ENCODE results near the gene MMEL1. TPM values are rescaled to one million over a fixed set of nuclear protein-coding genes. Genes with fewer than 3 reads are reported as not detected.

MMEL1 gene
- polyA plus RNA-seq, 1 donor from 2014 or later, result 5.2 TPM

DNA sequence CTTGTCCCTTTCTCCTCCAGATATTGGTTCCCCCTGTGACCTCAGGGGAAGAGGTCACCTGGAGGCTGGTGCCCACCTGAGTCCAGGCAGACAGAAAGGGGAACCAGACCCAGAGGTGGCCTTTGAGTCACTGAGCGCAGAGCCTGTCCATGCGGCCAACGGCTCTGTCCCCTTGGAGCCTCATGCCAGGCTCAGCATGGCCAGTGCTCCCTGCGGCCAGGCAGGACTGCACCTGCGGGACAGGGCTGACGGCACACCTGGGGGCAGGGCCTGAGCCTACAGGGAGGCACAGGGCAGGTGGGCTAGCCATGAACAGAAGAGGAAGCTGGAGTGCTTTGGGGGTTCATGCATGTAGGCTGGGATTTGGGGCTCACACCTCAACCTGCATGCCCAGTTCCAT lies 74.0 kb downstream of the MMEL1 start:
- Histone ChIP-seq H3K4me2 (ENCODE audit: low read length) (no peak overlapping the region), H3K27ac (ENCODE audit: low read length) (no peak overlapping the region), H3F3A (ENCODE audit: insufficient read depth, low read length, poor library complexity, severe bottlenecking) (no peaks in the 10 kb centered on the region), H3K79me2 (replicated peaks; ENCODE audit: insufficient read depth, low read length) (no peaks in the 10 kb centered on the region), H3K9me2 (ENCODE audit: insufficient read depth, low read length) (no peaks in the 10 kb centered on the region), H2AFZ (ENCODE audit: low read depth, low read length) (no peak overlapping the region), H3K4me3 (ENCODE audit: low read length) (no peak overlapping the region), H4K20me1 (ENCODE audit: insufficient read depth) (no peaks in the 10 kb centered on the region), H3K27me3 (ENCODE audit: insufficient read depth, low read depth, low read length) (no peaks in the 10 kb centered on the region), H3K9ac (ENCODE audit: low read length) (no peak overlapping the region), H3K9me3 (ENCODE audit: low read length) (no peaks in the 10 kb centered on the region), H3K36me3 (ENCODE audit: insufficient read depth, low read length) (no peaks in the 10 kb centered on the region)
- TF ChIP-seq, protein P1, sequence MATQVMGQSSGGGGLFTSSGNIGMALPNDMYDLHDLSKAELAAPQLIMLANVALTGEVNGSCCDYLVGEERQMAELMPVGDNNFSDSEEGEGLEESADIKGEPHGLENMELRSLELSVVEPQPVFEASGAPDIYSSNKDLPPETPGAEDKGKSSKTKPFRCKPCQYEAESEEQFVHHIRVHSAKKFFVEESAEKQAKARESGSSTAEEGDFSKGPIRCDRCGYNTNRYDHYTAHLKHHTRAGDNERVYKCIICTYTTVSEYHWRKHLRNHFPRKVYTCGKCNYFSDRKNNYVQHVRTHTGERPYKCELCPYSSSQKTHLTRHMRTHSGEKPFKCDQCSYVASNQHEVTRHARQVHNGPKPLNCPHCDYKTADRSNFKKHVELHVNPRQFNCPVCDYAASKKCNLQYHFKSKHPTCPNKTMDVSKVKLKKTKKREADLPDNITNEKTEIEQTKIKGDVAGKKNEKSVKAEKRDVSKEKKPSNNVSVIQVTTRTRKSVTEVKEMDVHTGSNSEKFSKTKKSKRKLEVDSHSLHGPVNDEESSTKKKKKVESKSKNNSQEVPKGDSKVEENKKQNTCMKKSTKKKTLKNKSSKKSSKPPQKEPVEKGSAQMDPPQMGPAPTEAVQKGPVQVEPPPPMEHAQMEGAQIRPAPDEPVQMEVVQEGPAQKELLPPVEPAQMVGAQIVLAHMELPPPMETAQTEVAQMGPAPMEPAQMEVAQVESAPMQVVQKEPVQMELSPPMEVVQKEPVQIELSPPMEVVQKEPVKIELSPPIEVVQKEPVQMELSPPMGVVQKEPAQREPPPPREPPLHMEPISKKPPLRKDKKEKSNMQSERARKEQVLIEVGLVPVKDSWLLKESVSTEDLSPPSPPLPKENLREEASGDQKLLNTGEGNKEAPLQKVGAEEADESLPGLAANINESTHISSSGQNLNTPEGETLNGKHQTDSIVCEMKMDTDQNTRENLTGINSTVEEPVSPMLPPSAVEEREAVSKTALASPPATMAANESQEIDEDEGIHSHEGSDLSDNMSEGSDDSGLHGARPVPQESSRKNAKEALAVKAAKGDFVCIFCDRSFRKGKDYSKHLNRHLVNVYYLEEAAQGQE (IDR thresholded peaks at IDR 0.05; ENCODE audit: borderline replicate concordance), result no peak
- TF ChIP-seq RAD21 (conservative IDR thresholded peaks at IDR 0.05), result no peak
- no peak for TF ChIP-seq EZH2 (IDR thresholded peaks at IDR 0.05; ENCODE audit: borderline replicate concordance, insufficient read depth, low read length, poor library complexity, severe bottlenecking)
- TF ChIP-seq SMC3 (conservative IDR thresholded peaks at IDR 0.05; ENCODE audit: poor library complexity), result no peak
- no peak for TF ChIP-seq EP300 (conservative IDR thresholded peaks at IDR 0.05; ENCODE audit: poor library complexity, severe bottlenecking)
- TF ChIP-seq MXI1 (conservative IDR thresholded peaks at IDR 0.05; ENCODE audit: poor library complexity, severe bottlenecking), result no peak
- no peak for TF ChIP-seq TAF1 (IDR thresholded peaks at IDR 0.05; ENCODE audit: low read depth)
- no peak for TF ChIP-seq CTCF (IDR thresholded peaks at IDR 0.05; ENCODE audit: poor library complexity, severe bottlenecking)
- TF ChIP-seq POLR2AphosphoS5 (IDR thresholded peaks at IDR 0.05), result no peak

DNA sequence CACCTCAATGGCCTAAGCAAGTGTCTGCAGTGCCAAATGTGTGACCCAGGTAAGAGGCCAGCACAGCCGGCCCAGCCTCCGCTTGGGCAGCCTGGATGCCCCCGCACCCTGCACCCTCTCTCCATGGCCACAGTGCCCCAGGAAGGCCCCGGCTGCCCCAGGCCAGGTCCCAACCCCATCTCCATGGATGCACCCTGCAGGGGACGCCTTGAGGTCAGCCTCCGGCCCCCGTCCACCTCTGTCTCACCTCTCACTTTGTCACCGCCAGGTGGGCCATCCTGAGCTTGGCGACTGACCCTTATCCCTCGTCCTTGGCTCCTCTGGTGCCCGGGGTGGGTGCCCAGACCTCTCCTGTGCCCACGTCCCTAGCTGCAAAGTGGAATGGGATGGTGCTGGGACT lies 74.4 kb downstream of the MMEL1 start:
- Histone ChIP-seq H3K9me3 (ENCODE audit: low read length) (no peaks in the 10 kb centered on the region), H3K9ac (ENCODE audit: low read length) (no peak overlapping the region), H4K20me1 (ENCODE audit: insufficient read depth) (no peaks in the 10 kb centered on the region), H3K4me2 (ENCODE audit: low read length) (no peak overlapping the region), H3K27me3 (ENCODE audit: insufficient read depth, low read depth, low read length) (no peaks in the 10 kb centered on the region), H3K9me2 (ENCODE audit: insufficient read depth, low read length) (no peaks in the 10 kb centered on the region), H3K79me2 (replicated peaks; ENCODE audit: insufficient read depth, low read length) (no peaks in the 10 kb centered on the region), H3K4me3 (ENCODE audit: low read length) (no peak overlapping the region), H3K27ac (ENCODE audit: low read length) (no peak overlapping the region), H3K36me3 (ENCODE audit: insufficient read depth, low read length) (no peaks in the 10 kb centered on the region), H3F3A (ENCODE audit: insufficient read depth, low read length, poor library complexity, severe bottlenecking) (no peaks in the 10 kb centered on the region), H2AFZ (ENCODE audit: low read depth, low read length) (no peak overlapping the region)
- TF ChIP-seq RAD21 (conservative IDR thresholded peaks at IDR 0.05) (no peak), EP300 (conservative IDR thresholded peaks at IDR 0.05; ENCODE audit: poor library complexity, severe bottlenecking) (no peak), CTCF (IDR thresholded peaks at IDR 0.05; ENCODE audit: poor library complexity, severe bottlenecking) (no peak), MXI1 (conservative IDR thresholded peaks at IDR 0.05; ENCODE audit: poor library complexity, severe bottlenecking) (no peak), EZH2 (IDR thresholded peaks at IDR 0.05; ENCODE audit: borderline replicate concordance, insufficient read depth, low read length, poor library complexity, severe bottlenecking) (no peak), POLR2AphosphoS5 (IDR thresholded peaks at IDR 0.05) (no peak), SMC3 (conservative IDR thresholded peaks at IDR 0.05; ENCODE audit: poor library complexity) (no peak), TAF1 (IDR thresholded peaks at IDR 0.05; ENCODE audit: low read depth) (no peak)
- TF ChIP-seq, protein P1 (IDR thresholded peaks at IDR 0.05; ENCODE audit: borderline replicate concordance), result no peak
